ENCODE measurements around the gene MRPS25.
A peak's percentile ranks its signal among the peaks of the same experiment; 100 is the strongest.

Gene MRPS25

DNA sequence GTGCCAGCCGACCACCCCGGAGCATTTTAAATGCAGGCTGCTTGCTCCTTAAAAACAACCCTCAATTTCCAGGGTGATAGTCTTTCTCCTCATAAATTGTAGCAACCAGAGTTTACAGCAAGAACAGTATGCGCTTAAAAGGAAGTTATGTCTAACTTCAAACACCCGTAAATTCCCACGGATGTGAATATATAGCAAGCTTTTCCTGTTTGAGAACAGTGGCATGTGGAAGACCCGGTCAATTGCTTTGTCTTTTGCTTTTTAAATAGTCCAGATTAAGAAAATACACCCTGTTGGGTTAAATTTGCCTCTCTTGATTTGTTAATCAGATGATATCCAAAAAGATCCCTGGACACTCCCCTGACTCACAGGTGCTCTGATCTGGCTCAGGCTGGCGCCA is 20.8 kb downstream of the MRPS25 start:
- Histone ChIP-seq H2BK5ac (ENCODE audit: low read depth, low read length, poor library complexity, severe bottlenecking) (no peak overlapping the region), H3K27ac (ENCODE audit: low read length, poor library complexity, severe bottlenecking) (no peak overlapping the region), H3K79me1 (replicated peaks; ENCODE audit: low read length, poor library complexity, severe bottlenecking) (peaks cover 40% of the 10 kb centered on the region), H2AK5ac (ENCODE audit: low read length, severe bottlenecking) (no peak overlapping the region), H3K18ac (ENCODE audit: low read depth in 1 of 2, low read length in 2 of 2) (no peak overlapping the region), H3K23ac (ENCODE audit: low read length in 2 of 2) (no peak overlapping the region), H3K9ac (ENCODE audit: low read length) (no peak overlapping the region), H3K36me3 (ENCODE audit: control insufficient read depth in 1 of 2, insufficient read depth in 2 of 2, low read depth in 1 of 2, low read length in 2 of 2) (peaks cover 50 to 97% of the 10 kb centered on the region in 2 experiments), H3K14ac (ENCODE audit: low read length in 2 of 2) (no peak overlapping the region), H3K4me3 (ENCODE audit: insufficient read depth in 1 of 2, low read depth in 1 of 2, low read length in 2 of 2) (no peak overlapping the region), H4K8ac (ENCODE audit: low read length) (no peak overlapping the region), H3K4me2 (ENCODE audit: low read length, poor library complexity, severe bottlenecking) (no peak overlapping the region), H2AFZ (ENCODE audit: low read depth, low read length) (no peak overlapping the region), H2BK15ac (ENCODE audit: low read depth, poor library complexity, severe bottlenecking) (no peak overlapping the region), H4K91ac (ENCODE audit: low read length) (no peak overlapping the region), H3K9me3 (ENCODE audit: control insufficient read depth, low read length) (no peaks in the 10 kb centered on the region), H3K27me3 (ENCODE audit: control insufficient read depth in 1 of 2, insufficient read depth in 1 of 2, low read length in 2 of 2) (no peaks in the 10 kb centered on the region), H3K4ac (ENCODE audit: low read depth in 1 of 2, low read length in 2 of 2) (no peak overlapping the region), H3K4me1 (ENCODE audit: control insufficient read depth, insufficient read depth, low read depth, low read length) (no peaks in the 10 kb centered on the region), H2BK120ac (ENCODE audit: low read depth, low read length) (no peak overlapping the region), H2BK12ac (ENCODE audit: low read length in 2 of 2) (no peak overlapping the region)
- DNase-seq: no peak
- 97% methylated on average over 7 of the region's 7 CpGs for WGBS

DNA sequence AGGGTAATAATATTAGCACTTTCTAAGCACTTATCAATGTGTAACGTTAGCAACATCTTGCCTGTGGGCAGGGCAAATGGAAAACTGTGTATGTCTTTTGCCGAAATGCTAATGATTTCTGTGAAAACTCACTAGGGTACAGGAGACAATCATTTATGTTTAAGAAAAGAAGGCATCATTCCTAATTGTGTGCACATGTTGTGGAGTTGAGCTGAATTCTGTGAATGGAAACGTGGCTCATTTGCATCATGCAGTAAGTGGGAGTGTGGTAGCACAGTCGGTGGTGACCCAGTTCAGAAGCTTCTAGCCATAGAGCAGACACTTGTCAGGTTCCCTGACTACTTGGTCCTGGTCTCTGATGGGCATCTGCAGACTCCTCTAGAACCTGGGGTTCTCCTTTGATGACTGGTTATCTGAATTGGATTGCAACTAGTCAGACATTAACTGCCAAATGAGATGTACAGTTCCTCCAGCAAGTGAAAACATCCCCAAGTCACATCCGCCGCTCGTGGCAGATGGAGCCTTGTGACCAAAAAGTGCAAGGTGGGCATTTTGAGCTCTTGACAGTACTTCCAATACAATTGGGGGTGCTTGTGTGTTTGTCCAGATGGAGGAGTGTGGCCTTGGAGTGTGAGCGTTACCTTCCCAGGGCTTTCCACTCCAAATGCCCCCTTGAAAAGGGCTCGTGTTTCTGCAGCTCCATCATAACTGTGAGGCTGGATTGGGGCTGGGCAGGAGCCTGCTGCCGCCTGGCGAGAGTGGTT is 21.5 kb downstream of the MRPS25 start:
- DNase-seq: no peak
- Histone ChIP-seq H2BK15ac (ENCODE audit: low read depth, poor library complexity, severe bottlenecking) (no peak overlapping the region), H3K27me3 (ENCODE audit: control insufficient read depth in 1 of 2, insufficient read depth in 1 of 2, low read length in 2 of 2) (no peaks in the 10 kb centered on the region), H2AFZ (ENCODE audit: low read depth, low read length) (no peak overlapping the region), H2BK12ac (ENCODE audit: low read length in 2 of 2) (no peak overlapping the region), H3K4me1 (ENCODE audit: control insufficient read depth, insufficient read depth, low read depth, low read length) (no peaks in the 10 kb centered on the region), H3K4ac (ENCODE audit: low read depth in 1 of 2, low read length in 2 of 2) (no peak overlapping the region), H4K91ac (ENCODE audit: low read length) (no peak overlapping the region), H3K14ac (ENCODE audit: low read length in 2 of 2) (no peak overlapping the region), H3K9me3 (ENCODE audit: control insufficient read depth, low read length) (no peaks in the 10 kb centered on the region), H3K27ac (ENCODE audit: low read length, poor library complexity, severe bottlenecking) (no peak overlapping the region), H2BK120ac (ENCODE audit: low read depth, low read length) (no peak overlapping the region), H3K36me3 (ENCODE audit: control insufficient read depth in 1 of 2, insufficient read depth in 2 of 2, low read depth in 1 of 2, low read length in 2 of 2) (peaks cover 51 to 97% of the 10 kb centered on the region in 2 experiments), H3K79me1 (replicated peaks; ENCODE audit: low read length, poor library complexity, severe bottlenecking) (peaks cover 39% of the 10 kb centered on the region), H3K23ac (ENCODE audit: low read length in 2 of 2) (no peak overlapping the region), H2AK5ac (ENCODE audit: low read length, severe bottlenecking) (no peak overlapping the region), H2BK5ac (ENCODE audit: low read depth, low read length, poor library complexity, severe bottlenecking) (no peak overlapping the region), H3K4me2 (ENCODE audit: low read length, poor library complexity, severe bottlenecking) (no peak overlapping the region), H4K8ac (ENCODE audit: low read length) (no peak overlapping the region), H3K4me3 (ENCODE audit: insufficient read depth in 1 of 2, low read depth in 1 of 2, low read length in 2 of 2) (no peak overlapping the region), H3K9ac (ENCODE audit: low read length) (no peak overlapping the region), H3K18ac (ENCODE audit: low read depth in 1 of 2, low read length in 2 of 2) (no peak overlapping the region)
- WGBS: 94% methylated on average over 11 of the region's 11 CpGs

DNA sequence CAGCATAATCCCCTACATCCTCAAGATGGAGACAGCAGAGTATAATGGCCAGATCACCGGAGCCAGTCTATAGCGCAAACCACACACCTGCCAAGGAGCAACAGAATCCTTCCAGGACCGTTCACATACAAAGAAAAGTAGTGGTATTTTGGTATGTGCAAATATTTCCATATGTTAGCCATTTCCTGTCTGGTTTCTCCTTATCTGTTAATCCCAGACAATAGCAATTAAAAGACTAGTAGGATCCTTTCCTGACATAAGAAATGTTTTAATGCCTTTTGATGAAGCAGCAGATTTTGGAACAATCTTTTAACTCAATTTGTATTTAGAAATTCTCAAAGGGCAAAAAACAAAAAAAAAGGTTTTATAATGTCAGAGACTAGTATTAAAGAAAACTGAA is 22.2 kb downstream of the MRPS25 start:
- no peaks in the 10 kb centered on the region for H3K4me1 ChIP-seq (ENCODE audit: control insufficient read depth, insufficient read depth, low read depth, low read length)
- no peak overlapping the region for H2BK12ac ChIP-seq (ENCODE audit: low read length in 2 of 2)
- H3K36me3 ChIP-seq (ENCODE audit: control insufficient read depth in 1 of 2, insufficient read depth in 2 of 2, low read depth in 1 of 2, low read length in 2 of 2): peaks cover 54 to 97% of the 10 kb centered on the region in 2 experiments
- no peak overlapping the region for H2AFZ ChIP-seq (ENCODE audit: low read depth, low read length)
- H3K27ac ChIP-seq (ENCODE audit: low read length, poor library complexity, severe bottlenecking): no peak overlapping the region
- no peak overlapping the region for H2AK5ac ChIP-seq (ENCODE audit: low read length, severe bottlenecking)
- no peak overlapping the region for H3K14ac ChIP-seq (ENCODE audit: low read length in 2 of 2)
- no peaks in the 10 kb centered on the region for H3K9me3 ChIP-seq (ENCODE audit: control insufficient read depth, low read length)
- WGBS: 100% methylated on average over 1 of the region's 3 CpGs
- no peak overlapping the region for H3K9ac ChIP-seq (ENCODE audit: low read length)
- H3K4ac ChIP-seq (ENCODE audit: low read depth in 1 of 2, low read length in 2 of 2): no peak overlapping the region
- H4K8ac ChIP-seq (ENCODE audit: low read length): no peak overlapping the region
- H4K91ac ChIP-seq (ENCODE audit: low read length): no peak overlapping the region
- H3K23ac ChIP-seq (ENCODE audit: low read length in 2 of 2): no peak overlapping the region
- H3K4me2 ChIP-seq (ENCODE audit: low read length, poor library complexity, severe bottlenecking): no peak overlapping the region
- no peaks in the 10 kb centered on the region for H3K27me3 ChIP-seq (ENCODE audit: control insufficient read depth in 1 of 2, insufficient read depth in 1 of 2, low read length in 2 of 2)
- H2BK5ac ChIP-seq (ENCODE audit: low read depth, low read length, poor library complexity, severe bottlenecking): no peak overlapping the region
- no peak overlapping the region for H2BK15ac ChIP-seq (ENCODE audit: low read depth, poor library complexity, severe bottlenecking)
- no peak overlapping the region for H3K18ac ChIP-seq (ENCODE audit: low read depth in 1 of 2, low read length in 2 of 2)
- peak; percentile 26 for DNase-seq
- no peak overlapping the region for H3K4me3 ChIP-seq (ENCODE audit: insufficient read depth in 1 of 2, low read depth in 1 of 2, low read length in 2 of 2)
- H3K79me1 ChIP-seq (replicated peaks; ENCODE audit: low read length, poor library complexity, severe bottlenecking): peaks cover 40% of the 10 kb centered on the region
- H2BK120ac ChIP-seq (ENCODE audit: low read depth, low read length): no peak overlapping the region

DNA sequence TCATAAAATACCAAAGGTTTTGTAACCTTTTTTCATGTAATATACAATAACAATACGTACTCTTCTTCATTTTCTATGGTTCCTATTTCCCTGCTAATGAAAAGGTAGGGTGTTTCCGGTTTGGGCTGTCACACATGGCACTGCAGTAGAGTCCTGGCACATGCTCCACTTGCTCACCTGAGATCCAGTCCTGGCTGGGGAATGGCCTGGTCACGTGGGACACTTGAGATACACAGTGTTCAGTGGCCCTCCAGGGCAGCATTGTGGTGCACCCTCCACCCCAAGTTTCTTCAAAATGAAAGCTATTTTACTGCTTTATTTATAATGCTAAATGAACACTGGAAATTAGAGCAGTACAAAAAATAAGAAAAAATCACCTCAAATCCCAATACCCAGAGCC is 23.2 kb downstream of the MRPS25 start:
- H4K8ac ChIP-seq (ENCODE audit: low read length): no peak overlapping the region
- no peak overlapping the region for H3K23ac ChIP-seq (ENCODE audit: low read length in 2 of 2)
- no peak overlapping the region for H4K91ac ChIP-seq (ENCODE audit: low read length)
- H3K4me3 ChIP-seq (ENCODE audit: insufficient read depth in 1 of 2, low read depth in 1 of 2, low read length in 2 of 2): no peak overlapping the region
- H3K4ac ChIP-seq (ENCODE audit: low read depth in 1 of 2, low read length in 2 of 2): no peak overlapping the region
- H2AFZ ChIP-seq (ENCODE audit: low read depth, low read length): no peak overlapping the region
- 88% methylated on average over 3 of the region's 3 CpGs for WGBS
- no peak overlapping the region for H2BK5ac ChIP-seq (ENCODE audit: low read depth, low read length, poor library complexity, severe bottlenecking)
- H2BK120ac ChIP-seq (ENCODE audit: low read depth, low read length): no peak overlapping the region
- peaks cover 40% of the 10 kb centered on the region for H3K79me1 ChIP-seq (replicated peaks; ENCODE audit: low read length, poor library complexity, severe bottlenecking)
- H3K27me3 ChIP-seq (ENCODE audit: control insufficient read depth in 1 of 2, insufficient read depth in 1 of 2, low read length in 2 of 2): no peaks in the 10 kb centered on the region
- no peak for DNase-seq
- no peak overlapping the region for H3K4me2 ChIP-seq (ENCODE audit: low read length, poor library complexity, severe bottlenecking)
- H3K27ac ChIP-seq (ENCODE audit: low read length, poor library complexity, severe bottlenecking): no peak overlapping the region
- no peak overlapping the region for H2BK15ac ChIP-seq (ENCODE audit: low read depth, poor library complexity, severe bottlenecking)
- H3K14ac ChIP-seq (ENCODE audit: low read length in 2 of 2): no peak overlapping the region
- H3K36me3 ChIP-seq (ENCODE audit: control insufficient read depth in 1 of 2, insufficient read depth in 2 of 2, low read depth in 1 of 2, low read length in 2 of 2): peaks cover 49 to 97% of the 10 kb centered on the region in 2 experiments
- no peaks in the 10 kb centered on the region for H3K4me1 ChIP-seq (ENCODE audit: control insufficient read depth, insufficient read depth, low read depth, low read length)
- H2AK5ac ChIP-seq (ENCODE audit: low read length, severe bottlenecking): no peak overlapping the region
- no peaks in the 10 kb centered on the region for H3K9me3 ChIP-seq (ENCODE audit: control insufficient read depth, low read length)
- H3K18ac ChIP-seq (ENCODE audit: low read depth in 1 of 2, low read length in 2 of 2): no peak overlapping the region
- no peak overlapping the region for H2BK12ac ChIP-seq (ENCODE audit: low read length in 2 of 2)
- no peak overlapping the region for H3K9ac ChIP-seq (ENCODE audit: low read length)
